GM18511 (cell line): ENCODE data around the gene ADIRF.

Experiments used
- ATAC-seq: cut with Tn5 transposase; IDR thresholded peaks from one replicate; pipeline ENCODE4 v1.9.1; 2021; ENCODE audit warnings: mild to moderate bottlenecking, moderate library complexity; ENCODE audit not compliant: unreplicated experiment

ADIRF gene

DNA sequence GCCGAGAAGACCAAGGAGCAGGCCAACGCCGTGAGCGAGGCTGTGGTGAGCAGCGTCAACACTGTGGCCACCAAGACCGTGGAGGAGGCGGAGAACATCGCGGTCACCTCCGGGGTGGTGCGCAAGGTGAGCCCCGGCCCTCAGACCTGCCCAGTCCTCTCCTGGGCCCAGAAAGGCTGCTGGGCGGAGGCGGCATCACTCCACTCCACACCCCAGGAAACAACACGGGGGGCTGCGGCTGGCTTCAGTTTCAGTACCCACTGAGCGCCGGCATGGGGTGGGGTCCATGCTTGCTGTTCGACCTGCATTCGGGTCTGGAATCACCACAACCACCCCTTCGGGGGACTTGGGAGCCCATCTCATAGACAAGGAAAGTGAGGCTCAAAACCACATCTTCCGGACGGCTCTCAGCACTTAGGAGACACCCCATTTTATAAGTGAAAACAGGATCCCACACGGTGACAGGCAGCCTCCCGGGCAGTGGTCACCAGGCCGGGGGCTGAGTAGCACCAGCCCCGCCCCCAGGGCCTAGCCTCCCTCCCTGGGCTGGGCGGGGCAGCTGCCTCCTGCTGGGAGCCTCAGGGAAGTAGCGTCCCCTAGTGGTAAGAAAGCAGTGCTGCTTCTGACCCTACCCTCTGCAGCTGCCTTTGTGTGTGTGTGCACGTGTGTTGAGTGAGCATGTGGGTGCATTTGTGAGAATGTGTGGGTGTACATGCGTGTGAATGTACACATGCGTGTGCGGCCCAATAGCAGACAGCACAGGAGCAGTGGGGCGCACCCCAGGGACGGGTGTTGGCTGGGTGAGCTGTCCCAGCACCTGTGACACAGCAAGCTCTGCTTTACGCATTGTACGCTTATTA, 8.0 kb upstream of the ADIRF start:
- peak; percentile 72 for ATAC-seq

GRCh38 chr10:86960863-86961434, 7.3 kb upstream of the ADIRF start:
- no peak for ATAC-seq

DNA sequence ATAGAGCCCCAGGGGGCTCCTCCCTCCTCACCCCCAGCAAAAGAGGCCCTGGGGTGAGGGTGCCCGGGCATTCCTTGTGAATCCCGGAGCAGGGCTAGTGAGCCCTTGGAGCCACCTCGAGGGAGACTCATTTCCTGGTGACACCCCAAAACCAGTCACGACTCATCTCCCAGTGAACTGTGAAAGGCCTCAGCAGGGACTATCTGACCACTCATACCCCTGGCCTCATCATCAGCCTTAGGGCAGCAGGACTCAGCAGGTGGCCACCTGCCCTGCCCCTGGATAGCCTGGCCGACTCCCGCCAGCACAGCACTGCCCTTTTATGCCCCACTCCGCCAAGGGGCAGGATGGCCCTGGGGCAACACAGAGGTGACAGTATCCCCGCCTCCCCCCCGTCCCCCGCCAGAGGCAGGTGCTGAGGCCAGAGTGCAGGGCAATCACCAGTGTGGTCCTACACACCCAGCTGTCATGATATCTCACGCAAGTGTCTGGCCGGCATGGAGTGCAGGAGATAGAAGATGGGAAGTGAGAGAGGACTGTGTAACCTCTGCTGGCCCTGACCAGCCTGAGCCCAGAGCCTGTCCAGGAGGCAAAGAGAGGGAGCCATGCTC, 6.7 kb upstream of the ADIRF start:
- no peak for ATAC-seq

- ATAC-seq: no peak
Measured at GRCh38 chr10:86962136-86962980, 5.9 kb upstream of the ADIRF start.

- ATAC-seq: no peak
Measured at GRCh38 chr10:86962981-86963310, 5.3 kb upstream of the ADIRF start.

GRCh38 chr10:86963341-86963919, 4.9 kb upstream of the ADIRF start:
- ATAC-seq: no peak

GRCh38 chr10:86964061-86964846, 4.0 kb upstream of the ADIRF start:
- ATAC-seq: no peak

- no peak for ATAC-seq
Measured at GRCh38 chr10:86964847-86965190, 3.5 kb upstream of the ADIRF start.

GRCh38 chr10:86965986-86966654, 2.2 kb upstream of the ADIRF start:
- ATAC-seq: peak; percentile 47

GRCh38 chr10:86967481-86967941, 771 bp upstream of the ADIRF start:
- no peak for ATAC-seq

DNA sequence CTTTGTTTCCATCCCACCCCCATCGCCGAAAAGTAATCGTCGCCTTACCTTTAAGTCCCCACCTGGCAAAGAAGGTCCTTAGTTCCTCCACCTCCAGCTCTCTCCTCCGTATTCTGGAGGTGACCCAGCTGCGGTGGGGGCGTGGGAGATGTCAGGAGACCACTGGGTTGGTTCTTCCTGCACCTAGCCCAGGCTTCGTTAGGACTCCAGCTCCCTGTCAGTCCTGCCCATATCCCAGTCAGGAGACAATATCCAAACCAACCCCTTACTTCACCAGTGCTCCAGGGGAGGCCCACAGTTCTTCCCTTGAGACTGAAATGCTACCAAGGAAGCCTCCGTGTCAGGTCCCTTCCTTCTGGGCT, 693 bp downstream of the ADIRF start:
- no peak for ATAC-seq

GRCh38 chr10:86969421-86970041, 1.2 kb downstream of the ADIRF start:
- ATAC-seq: no peak

- no peak for ATAC-seq
Measured at GRCh38 chr10:86970162-86970981, 2.1 kb downstream of the ADIRF start.

DNA sequence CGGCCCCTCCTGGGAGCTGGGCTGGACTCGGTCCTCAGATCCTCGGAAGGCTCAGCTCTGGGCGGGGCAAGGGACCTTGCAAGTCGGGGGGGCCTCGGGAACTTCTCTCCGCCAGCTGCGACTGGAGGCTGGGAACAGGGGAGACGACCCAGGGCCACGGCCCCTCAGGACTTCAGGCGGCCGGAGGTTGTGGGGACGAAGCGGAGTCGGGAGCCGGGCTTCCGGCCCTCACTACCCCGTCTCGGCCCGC, 2.6 kb downstream of the ADIRF start:
- ATAC-seq: peak; percentile 12

- ATAC-seq: peak; percentile 75
Measured at GRCh38 chr10:86971232-86971991, 3.1 kb downstream of the ADIRF start.

- ATAC-seq: no peak
Measured at GRCh38 chr10:86972613-86973380, 4.5 kb downstream of the ADIRF start.

- ATAC-seq: no peak
Measured at GRCh38 chr10:86974484-86974883, 6.2 kb downstream of the ADIRF start.
